ENCODE results near the gene GSTA5. TPM values are rescaled to one million over a fixed set of nuclear protein-coding genes. Genes with fewer than 3 reads are reported as not detected.

The GSTA5 gene
- total and polyA plus RNA-seq, 10 of the 15 experiments (the other 5 are each of a cell fraction or from before 2014, with no cell fraction given) = not detected

DNA sequence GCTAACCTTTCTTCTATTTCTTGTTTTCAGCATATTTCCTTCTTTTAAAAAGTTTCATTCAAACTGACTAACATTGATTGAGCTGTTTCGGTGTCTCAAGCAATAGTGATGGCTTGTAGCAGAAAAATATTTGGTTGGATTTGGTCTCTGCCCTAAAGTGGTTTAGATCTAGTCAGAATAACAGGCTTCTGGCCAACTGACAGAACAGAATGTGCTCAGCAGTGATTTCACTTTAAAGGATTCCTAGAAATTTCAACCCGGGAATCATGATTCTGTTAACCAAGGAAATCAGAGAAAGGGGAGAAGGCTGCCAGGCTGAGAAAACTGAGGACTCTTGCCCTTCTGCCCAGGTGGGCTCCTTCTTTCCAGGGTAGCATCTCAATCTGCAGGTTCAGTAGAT, 20.4 kb downstream of the GSTA5 start:
- no peaks in the 10 kb centered on the region for H3K36me3 ChIP-seq (ENCODE audit: control insufficient read depth in 2 of 2, insufficient read depth in 2 of 2, low read length in 1 of 2)
- H2AFZ ChIP-seq (ENCODE audit: control insufficient read depth, low read depth, low read length) = no peak overlapping the region
- H3K27ac ChIP-seq (ENCODE audit: control insufficient read depth, insufficient read depth) = no peak overlapping the region
- DNase-seq (ENCODE audit: low read depth, low spot score) (no peak), ATAC-seq (no peak), FAIRE-seq (no peak)
- no TSS peak for BruUV-seq (replicated peaks)
- ChIA-PET SMC1A (ENCODE audit: uncharacterized antibody, unreplicated experiment) (no interaction called here), CTCF (interaction anchor here (0.5 kb wide), 1 partner anchor 176 kb away, joined by 3 read pairs; no protein-coding TSS in a partner anchor), POLR2A (no interaction called here), RAD21 (ENCODE audit: unreplicated experiment) (no interaction called here)
- no peaks in the 10 kb centered on the region; the same call in 2 of the 3 replicates for H3K9me3 ChIP-seq (replicated peaks; ENCODE audit: control insufficient read depth, insufficient read depth, low read length)
- H3K4me1 ChIP-seq (ENCODE audit: control insufficient read depth, insufficient read depth, low read length) = no peaks in the 10 kb centered on the region
- in situ Hi-C loops (cut with MboI) = no loop called here
- no peak overlapping the region for H3K9ac ChIP-seq (ENCODE audit: control insufficient read depth, insufficient read depth, low read length)
- H3K4me3 ChIP-seq = no peak overlapping the region
- H3K79me2 ChIP-seq (ENCODE audit: control insufficient read depth, insufficient read depth, low read length) = no peaks in the 10 kb centered on the region
- no peaks in the 10 kb centered on the region; a peak in 1 of 4 replicates for H3K27me3 ChIP-seq (replicated peaks in 1 of 2; ENCODE audit: control insufficient read depth in 2 of 2, insufficient read depth in 2 of 2, low read length in 1 of 2)
- no peak overlapping the region for H3K4me2 ChIP-seq (ENCODE audit: control insufficient read depth, insufficient read depth)
- intact Hi-C loops (cut with micrococcal nuclease; ENCODE audit: unreplicated experiment) = no loop called here
- WGBS (ENCODE audit: insufficient coverage, insufficient replicate concordance, low lambda C conversion rate, missing lambda C conversion rate) = 44% methylated on average over 2 of the region's 2 CpGs
- H4K20me1 ChIP-seq (ENCODE audit: control insufficient read depth, insufficient read depth) = no peaks in the 10 kb centered on the region
- TF ChIP-seq NFIC (IDR thresholded peaks at IDR 0.05; ENCODE audit: low read depth, low read length) (no peak), SPI1 (IDR thresholded peaks at IDR 0.05; ENCODE audit: borderline replicate concordance, insufficient read depth, low read depth, low read length) (no peak), CREM (IDR thresholded peaks at IDR 0.05; ENCODE audit: low read depth) (no peak), PAX5 (IDR thresholded peaks at IDR 0.05; ENCODE audit: borderline replicate concordance, low read depth, low read length) (no peak), MYC (IDR thresholded peaks at IDR 0.05; ENCODE audit: insufficient read depth, insufficient read length, insufficient replicate concordance, low read length, severe bottlenecking) (no peak), NRF1 (conservative IDR thresholded peaks at IDR 0.05; ENCODE audit: low read depth, low read length) (no peak)
